HG02884 (cell line): ENCODE results near the gene DHX40.
A peak's percentile ranks its signal among the peaks of the same experiment; 100 is the strongest.
"Not testable (repeated sequence)": the region's sequence is repeated elsewhere in the genome, so short reads cannot be mapped to it uniquely, and the experiment has no call there.

ENCODE experiments used
- ATAC-seq: cut with Tn5 transposase; IDR thresholded peaks from one replicate; pipeline ENCODE4 v1.9.1; 2021; ENCODE audit warnings: mild to moderate bottlenecking, moderate library complexity; ENCODE audit not compliant: unreplicated experiment

Gene DHX40, protein sequence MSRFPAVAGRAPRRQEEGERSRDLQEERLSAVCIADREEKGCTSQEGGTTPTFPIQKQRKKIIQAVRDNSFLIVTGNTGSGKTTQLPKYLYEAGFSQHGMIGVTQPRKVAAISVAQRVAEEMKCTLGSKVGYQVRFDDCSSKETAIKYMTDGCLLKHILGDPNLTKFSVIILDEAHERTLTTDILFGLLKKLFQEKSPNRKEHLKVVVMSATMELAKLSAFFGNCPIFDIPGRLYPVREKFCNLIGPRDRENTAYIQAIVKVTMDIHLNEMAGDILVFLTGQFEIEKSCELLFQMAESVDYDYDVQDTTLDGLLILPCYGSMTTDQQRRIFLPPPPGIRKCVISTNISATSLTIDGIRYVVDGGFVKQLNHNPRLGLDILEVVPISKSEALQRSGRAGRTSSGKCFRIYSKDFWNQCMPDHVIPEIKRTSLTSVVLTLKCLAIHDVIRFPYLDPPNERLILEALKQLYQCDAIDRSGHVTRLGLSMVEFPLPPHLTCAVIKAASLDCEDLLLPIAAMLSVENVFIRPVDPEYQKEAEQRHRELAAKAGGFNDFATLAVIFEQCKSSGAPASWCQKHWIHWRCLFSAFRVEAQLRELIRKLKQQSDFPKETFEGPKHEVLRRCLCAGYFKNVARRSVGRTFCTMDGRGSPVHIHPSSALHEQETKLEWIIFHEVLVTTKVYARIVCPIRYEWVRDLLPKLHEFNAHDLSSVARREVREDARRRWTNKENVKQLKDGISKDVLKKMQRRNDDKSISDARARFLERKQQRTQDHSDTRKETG

DNA sequence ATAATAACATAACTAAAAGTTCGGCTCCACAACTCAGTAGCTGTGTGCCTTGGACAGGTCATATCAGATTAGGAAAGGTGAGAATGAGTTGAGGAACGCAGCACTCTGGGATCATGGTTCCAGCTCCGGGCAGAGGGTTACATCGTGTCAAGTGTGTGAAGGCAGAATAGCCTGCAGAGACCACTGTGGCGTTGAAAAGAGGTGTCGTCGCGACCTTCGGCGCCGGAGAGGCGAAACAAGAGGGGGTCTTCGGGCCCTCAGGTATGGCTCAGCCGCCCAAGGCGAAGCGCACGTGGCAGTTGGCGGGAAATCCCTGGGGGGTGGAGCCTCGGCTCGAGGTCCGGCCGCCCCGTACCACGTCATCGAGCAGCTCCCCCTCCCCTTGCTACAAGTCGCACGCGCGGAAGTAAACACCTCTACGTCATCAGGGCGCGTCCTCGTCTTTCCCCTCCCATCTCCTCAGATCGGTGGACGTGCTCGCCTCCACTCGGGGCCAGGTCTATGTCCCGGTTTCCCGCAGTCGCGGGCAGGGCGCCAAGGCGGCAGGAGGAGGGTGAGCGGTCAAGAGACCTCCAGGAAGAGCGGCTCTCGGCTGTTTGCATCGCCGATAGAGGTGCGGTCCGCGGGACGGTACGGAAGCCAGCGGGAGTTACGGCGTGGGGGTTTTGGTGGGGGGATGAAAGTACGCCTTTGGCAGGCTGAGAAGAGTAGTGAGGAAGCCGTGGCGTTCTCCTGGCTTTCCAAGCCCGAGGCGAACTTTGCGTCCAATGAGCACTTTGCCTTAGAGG, at the start of gene DHX40:
DHX40 (plus strand) TSS at position 440 of the 788 bp plus-strand sequence; CDS start at position 502, 62 bp downstream.
- ATAC-seq, result peak; percentile 70

DNA sequence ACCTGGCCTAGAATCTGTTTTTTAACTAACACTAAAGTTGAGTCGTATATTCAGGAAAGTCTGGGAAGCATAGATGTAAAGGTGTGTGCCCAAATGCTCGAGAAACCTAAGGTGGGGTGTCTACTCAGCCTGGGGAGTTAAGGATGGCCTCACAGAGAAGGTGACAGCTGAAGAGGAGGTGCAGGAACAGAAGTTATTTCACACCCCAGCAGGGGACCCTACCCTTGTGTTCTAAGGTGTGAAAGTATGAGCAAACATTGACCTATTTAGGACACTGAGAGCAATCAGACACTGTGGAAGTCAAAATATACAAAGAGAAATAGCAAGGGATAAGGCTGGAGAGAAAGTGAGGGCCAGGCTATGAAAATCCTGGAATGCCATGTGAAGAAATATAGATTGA, 49.0 kb upstream of the DHX40 start:
- no peak for ATAC-seq

DNA sequence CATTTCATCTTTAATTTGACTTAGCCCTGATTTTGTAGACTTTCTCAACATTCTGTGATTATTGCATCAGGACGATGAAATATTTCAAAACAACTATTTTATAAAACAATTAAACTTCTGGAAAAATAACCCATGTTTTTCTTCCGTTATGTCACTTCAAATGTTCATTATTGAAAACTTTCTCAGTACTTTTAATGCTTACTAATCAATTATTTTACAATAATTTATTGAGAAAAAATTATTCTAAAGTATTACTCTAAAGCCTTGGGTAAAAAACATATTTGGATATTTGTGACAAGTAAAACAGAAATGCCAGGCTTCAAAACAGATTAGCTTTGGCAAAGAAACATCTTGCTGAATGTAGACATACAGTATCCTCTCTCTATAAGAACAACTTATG, 46.3 kb upstream of the DHX40 start:
- ATAC-seq, result no peak

DNA sequence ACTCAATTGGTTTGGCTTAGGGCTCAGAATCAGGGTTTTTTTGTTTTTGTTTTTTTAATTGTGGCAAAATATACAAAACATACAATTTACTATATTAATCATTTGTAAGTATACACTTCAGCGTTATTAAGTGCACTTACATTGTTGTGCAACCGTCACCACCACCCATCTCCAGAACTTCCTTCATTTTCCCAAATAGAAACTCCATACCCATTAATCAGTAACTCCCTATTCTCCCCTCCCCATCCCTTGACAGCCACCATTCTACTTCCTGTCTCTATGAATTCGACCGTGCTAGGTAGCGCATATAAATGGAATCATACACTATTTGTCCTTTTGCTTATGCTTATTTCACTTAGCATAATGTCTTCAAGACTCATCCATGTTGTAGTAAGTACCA, 45.2 kb upstream of the DHX40 start:
- no peak for ATAC-seq

DNA sequence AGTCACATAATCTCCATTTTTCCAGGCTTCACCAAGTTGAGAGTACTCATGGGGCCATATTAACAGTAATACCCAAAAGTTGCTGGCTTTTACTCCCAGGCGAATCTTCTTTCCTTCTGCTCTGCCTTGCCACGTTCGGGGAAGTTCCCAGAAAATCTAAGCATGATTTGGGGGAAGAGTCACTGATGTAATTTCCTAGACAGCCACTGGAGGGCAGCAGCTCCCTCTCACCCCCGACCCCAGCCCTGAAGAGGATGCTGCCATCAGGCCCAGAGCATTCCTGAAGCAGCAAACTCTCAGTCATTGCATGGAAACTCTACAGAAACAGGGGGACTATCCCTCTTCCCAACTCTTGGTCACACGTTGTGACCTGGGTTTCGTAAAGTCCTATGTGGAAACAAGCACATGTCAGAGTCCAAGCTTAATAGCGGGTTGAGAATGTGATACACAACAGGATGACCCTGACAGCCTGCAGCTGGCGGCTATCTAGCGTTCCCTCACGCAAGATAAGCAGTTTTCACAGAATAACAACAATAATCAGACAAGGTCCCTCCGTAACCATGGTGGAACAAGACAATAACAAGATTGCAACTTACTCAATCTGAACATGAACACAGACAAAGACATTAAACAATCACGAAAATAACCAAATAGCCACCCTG, 43.8 kb upstream of the DHX40 start:
- ATAC-seq, result no peak

DNA sequence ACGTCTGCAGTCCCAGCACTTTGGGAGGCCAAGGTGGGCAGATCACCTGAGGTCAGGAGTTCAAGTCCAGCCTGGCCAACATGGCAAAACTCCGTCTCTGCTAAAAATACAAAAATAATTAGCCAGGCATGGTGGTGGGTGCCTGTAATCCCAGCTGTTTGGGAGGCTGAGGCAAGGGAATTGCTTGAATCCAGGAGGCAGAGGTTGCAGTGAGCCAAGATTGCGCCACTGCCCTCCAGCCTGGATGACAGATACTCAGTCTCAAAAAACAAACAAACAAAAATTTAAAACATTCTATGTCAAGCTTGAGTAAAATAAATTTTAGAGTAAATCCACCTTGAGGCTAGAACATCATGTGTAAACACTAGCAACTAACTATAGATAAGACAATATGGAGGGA, 40.5 kb upstream of the DHX40 start:
- not testable (repeated sequence) for ATAC-seq

DNA sequence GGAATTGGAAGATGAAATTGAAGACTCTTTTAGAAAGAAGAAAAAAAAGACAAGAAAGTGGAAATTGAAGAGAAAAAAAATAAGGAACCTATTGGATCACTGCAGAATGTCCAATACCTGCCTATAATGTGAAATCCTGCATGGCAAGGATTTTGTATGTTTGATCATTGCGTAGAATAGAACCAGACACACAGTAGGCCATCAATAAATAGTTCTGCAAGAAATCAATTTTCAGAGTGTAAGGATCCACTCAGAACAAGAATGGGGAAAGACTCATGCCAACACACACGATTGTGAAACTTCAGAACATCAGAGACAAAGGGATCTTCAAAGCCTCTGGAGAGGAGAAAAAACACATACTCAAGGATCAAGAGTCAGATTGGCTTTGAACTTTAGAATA, 39.7 kb upstream of the DHX40 start:
- no peak for ATAC-seq

DNA sequence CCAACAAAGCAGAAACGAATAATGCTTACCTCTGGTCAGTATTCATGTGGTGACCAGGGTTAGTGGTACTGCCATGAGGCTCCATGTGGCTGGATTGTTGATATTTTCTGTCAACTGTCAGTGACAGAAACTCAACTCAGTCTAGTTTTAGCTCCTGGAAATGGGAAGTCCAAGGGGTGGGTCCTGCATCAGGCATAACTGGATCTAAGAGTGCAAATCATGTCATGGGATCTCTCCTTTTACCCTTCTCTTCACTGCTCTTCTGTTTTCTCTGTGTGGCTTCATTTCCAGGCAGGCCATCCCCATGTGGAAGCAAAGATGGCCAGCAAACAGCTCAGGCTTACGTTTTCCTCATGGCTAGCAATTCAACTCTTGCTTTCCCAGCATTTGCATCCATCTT, 39.0 kb upstream of the DHX40 start:
- no peak for ATAC-seq

DNA sequence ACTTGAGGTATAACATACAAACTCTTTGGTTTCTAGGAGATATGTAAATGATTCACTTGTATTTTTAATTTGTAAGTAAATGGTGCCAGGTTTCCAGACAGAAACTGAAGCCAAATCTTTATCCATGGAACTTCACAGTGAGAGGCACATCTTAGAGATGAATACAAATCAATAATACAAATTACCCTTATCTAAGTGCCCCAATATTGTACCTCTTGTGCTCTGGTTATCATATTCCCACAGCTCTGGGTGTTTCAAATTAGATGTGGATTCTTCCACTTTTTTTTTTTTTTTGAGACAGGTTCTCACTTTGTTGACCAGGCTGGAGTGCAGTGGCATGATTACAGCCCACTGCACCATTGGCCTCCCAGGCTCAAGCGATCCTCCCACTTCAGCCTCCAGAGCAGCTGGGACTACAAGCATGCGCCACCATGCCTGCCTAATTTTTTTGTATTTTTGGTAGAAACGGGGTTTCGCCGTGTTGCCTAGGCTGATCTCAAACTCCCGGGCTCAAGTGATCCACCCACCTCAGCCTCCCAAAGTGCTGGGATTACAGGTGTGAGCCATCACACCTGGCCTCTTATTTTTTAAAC, 38.0 kb upstream of the DHX40 start:
- ATAC-seq, result no peak

DNA sequence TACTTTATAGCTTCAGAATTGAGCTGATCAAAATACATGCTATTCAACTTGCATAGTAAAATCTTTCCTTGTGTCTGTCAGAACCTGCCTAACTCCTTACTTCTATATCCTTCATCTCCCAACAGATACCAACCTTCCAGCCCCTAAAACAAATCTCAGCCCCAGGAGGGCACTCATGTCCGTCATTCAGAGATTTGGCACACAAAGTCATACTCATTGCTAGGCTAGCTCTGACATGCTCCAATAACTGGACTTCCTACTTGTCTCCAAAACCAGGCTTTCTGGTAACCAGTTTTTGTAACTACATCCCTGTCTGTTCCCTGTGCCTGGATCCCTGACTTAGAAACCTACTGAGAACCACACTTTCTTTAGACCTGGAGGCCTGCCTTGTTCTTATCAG, 37.5 kb upstream of the DHX40 start:
- ATAC-seq, result no peak

DNA sequence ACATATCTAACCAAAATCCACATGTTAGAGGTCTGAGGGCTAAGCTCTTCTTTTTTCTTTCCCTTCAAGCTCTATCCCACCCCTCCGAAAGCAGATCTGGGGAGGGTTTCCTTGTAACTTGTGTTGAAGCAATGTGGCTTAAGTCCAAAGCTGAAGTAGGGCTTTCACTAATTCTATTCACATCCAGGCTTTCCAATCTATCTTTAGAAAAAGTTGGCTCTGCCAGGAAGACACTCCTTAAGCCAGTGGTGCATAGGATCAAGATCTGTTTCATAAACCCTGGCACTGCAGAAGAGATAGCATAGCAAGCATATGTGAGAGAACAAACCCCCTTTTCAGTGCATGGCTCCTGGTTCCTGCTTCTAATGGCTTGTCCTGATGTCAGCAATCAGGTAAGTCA, 34.9 kb upstream of the DHX40 start:
- ATAC-seq, result no peak

DNA sequence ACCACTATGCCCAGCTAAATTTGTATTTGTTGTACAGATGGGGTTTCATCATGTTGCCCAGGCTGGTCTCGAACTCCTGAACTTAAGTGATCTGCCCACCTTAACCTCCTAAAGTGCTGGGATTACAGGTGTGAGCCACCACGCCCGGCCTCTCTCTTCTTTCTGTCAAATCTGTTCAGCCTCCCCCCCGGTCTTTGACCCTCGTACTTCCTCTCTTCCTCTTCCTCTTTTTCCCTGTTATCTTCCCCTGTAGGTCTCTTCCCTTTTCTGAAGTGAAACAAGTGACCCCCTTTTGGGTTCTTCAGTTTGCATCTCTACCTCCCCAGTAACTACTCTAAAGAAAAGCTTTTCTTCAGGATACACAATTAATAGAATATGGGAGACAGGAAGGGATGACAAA, 31.7 kb upstream of the DHX40 start:
- no peak for ATAC-seq

DNA sequence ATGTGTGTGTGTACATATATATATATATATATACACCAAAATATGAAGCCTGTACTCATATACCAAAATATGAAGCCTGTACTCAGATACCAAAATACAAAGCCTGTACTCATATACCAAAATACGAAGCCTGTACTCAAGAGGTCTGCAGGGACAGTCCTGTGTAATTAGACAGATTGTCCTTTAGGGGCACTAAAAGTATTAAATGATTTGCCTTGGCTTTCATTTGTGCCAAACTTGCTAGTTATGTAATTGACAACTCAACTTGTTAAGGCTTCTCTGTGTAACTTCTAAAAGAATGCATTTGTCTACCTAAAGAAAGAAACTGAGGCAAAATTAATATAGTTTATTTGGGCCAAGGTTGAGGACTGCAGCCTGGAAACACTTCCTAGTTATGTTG, 30.8 kb upstream of the DHX40 start:
- no peak for ATAC-seq

DNA sequence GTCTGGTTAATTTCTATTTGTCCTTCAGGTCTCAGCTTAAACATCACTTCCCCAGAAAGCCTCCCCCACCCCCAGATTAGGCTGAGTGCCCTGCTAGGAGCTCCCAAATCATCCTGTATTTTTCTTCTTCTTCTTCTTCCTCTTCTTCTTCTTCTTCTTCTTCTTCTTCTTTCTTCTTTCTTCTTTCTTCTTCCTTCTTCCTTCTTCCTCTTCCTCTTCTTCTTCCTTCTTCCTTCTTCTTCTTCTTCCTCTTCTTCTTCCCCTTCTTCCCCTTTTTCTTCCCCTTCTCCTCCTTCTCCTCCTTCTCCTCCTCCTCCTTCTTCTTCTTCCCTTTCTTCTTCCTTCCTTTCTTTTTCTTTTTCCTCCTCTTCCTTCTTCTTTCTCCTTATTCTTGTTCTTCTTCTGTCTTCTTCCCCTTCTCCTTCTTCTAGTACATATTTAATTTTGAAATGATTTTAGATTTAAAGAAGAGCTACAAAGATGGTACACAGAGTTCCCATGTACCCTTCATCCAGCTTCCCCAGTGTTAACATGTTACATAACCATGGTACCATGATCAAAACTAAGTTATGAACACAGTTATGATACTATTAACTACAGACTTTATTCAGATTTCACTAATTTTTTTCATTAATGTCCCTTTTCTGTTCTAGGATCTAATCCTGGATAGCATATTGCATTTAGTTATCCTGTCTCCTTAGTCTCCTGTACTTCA, 27.1 kb upstream of the DHX40 start:
- no peak for ATAC-seq

DNA sequence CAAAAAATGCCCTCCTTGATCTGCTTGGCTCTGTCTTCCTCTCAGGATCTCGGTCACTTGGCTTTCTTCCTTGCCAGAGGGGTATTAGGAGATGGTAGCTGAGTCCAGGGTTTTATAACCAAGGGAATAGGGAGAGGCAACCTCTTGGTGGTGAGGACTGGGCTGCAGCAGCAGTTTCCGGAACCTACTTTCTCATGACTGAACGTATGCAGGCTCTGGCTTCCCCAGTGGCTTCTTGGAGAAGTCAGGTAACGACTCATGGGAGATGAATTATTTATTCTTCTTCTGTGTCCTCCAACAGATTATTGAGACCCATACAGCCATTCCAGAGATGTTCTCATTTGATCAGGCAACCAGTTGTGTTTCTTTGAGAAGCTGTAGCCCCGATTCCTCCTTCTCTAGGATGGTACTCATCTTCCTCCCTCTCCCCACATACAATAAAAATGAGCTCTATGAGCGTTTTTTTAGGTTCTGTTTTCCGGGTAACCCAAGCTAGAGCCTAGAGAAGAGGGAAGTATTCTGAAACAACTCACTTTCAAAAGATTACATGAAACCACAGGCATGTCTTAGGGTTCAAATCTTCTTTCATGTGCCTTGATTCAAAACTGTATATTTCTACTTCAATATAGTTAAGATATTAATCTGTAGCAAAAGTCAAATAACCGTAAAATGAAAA, 22.3 kb upstream of the DHX40 start:
- ATAC-seq, result no peak

DNA sequence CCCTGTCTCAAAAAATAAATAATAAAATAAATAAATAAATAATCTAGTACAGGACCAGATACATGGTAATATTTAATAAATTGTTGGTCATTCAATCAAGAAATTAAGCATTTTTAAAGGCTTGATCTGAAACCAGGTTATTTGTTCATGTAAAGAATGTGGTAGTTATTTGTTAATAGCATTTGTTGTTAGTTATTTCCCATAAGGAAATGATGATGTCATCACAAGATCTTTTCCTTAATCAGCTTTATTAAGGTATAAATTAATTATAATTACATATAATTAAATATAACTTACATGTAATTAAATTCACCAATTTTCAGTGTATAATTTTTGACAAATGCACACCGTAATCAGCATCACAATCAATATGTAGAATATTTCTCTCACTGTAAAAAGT, 19.5 kb upstream of the DHX40 start:
- ATAC-seq, result no peak

DNA sequence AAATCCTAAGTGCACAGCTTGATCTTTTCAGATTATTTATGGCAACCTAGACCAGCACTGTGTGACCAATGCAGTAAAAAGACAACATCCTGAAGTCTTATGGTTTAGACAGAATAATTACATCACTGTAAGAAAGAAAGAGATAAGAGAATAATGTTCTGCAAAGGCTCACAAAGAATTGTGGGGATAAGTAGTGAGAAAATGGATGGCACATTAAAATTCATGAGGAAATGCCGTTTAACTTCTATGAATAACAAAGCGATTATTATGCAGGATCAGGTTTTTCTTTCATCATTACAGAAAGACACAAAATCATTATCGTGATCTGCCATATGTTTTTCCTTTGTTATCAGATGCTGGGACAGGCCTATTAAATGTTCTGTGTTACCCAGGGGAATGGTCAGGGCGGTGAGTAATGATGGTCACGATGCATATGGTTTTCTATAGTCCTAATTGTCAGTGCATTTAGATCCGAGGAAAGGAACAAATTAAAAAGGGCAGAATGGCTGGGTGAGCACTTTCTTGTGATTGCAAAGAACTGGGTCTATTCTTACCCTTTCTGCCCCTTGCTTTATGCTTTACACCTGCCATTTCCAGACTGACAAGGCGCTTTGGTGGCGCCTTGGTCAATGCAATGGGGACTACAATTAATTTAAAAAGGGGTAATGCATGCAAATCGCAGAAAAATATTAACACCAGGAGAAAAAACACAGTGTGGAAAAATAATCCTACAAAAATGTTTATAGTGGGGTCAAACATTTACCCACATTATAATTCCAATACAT, 18.1 kb upstream of the DHX40 start:
- ATAC-seq, result no peak

DNA sequence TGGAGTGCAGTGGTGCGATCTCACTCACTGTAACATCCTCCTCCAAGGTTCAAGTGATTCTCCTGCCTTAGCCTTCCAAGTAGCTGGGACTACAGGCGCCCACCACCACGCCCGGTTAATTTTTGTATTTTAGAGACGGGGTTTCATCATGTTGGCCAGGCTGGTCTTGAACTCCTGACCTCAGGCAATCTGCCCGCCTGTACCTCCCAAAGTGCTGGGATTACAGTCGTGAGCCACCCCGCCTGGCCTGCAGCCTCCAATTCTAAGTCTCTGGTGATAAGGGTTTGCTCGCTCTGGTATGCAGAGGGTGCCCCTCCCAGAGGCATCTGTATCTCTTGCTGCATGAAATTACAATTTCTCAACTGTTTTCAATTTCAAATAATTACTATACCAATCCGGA, 16.4 kb upstream of the DHX40 start:
- ATAC-seq, result not testable (repeated sequence)

DNA sequence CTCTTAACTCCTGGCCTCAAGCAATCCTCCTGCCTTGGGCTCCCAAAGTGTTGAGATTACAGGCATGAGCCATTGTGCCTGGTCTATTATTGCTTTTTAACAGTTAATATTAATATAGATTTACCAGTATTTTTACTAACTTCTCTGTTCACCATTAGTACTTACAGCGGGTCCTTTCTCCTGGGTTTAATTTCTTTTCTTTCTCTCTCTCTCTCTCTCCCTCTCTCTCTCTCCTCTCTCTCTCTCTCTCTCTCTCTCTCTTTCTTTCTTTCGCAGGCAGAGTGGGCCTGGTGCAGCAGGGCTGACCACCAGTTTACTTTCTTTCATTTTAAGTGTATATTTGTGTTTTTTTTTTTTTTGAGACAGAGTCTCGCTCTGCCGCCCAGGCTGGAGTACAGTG, 14.7 kb upstream of the DHX40 start:
- ATAC-seq, result no peak
